AG09309 (cell line): ENCODE data around the gene ZNF438.

Source experiments
- DNase-seq: peaks from one replicate; pipeline ENCODE4 v3.0.0-alpha.2; 2010; ENCODE audit warnings: low read depth
- H3K4me3 ChIP-seq: 2 replicates; pipeline ENCODE4 v1.5.1; 2011; ENCODE audit warnings: mild to moderate bottlenecking, low read depth, low read length, moderate library complexity; ENCODE audit not compliant: control insufficient read depth
- CTCF ChIP-seq: IDR thresholded peaks from 2 replicates; pipeline ENCODE4 v1.5.1; 2011; ENCODE audit warnings: mild to moderate bottlenecking, low read depth, low read length, inconsistent platforms; ENCODE audit not compliant: insufficient read depth, control insufficient read depth; ENCODE audit errors: missing control alignments

ZNF438 gene

GRCh38 chr10:31031558-31032257, at the start of gene ZNF438:
ZNF438 (minus strand) TSS chr10:31031865; CDS start chr10:30877034, 154,831 bp downstream.
- TF ChIP-seq CTCF = peak; percentile 50
- DNase-seq = peak; percentile 82
- peak within 1 kb of the TSS; percentile 67 for H3K4me3 ChIP-seq

GRCh38 chr10:31076610-31076988, 44.9 kb upstream of the ZNF438 start:
- DNase-seq = no peak
- TF ChIP-seq CTCF = no peak
- no peak overlapping the region for H3K4me3 ChIP-seq

GRCh38 chr10:31075881-31076609, 44.4 kb upstream of the ZNF438 start:
- no peak for TF ChIP-seq CTCF
- no peak overlapping the region for H3K4me3 ChIP-seq
- DNase-seq = no peak

- peak; percentile 83 for DNase-seq
- H3K4me3 ChIP-seq = no peak overlapping the region
- TF ChIP-seq CTCF = no peak
These were observed 43.8 kb upstream of the ZNF438 start for GRCh38 chr10:31075434-31075833.

- no peak overlapping the region for H3K4me3 ChIP-seq
These were observed 43.0 kb upstream of the ZNF438 start for GRCh38 chr10:31074722-31075086.

More at GRCh38 chr10:31074722-31075086, 43.0 kb upstream of the ZNF438 start:
- TF ChIP-seq CTCF = no peak
- no peak for DNase-seq
